Activated CD4-positive, alpha-beta T cell treated with anti-CD3 and anti-CD28 coated beads, Interleukin-2, amount 10 ng/mL, durations not matched to agents 7 days and 5 days (primary cell): ENCODE data around the gene UBQLN2. TPM values are rescaled to one million over a fixed set of nuclear protein-coding genes. Genes with fewer than 3 reads are reported as not detected.
"Not testable (repeated sequence)": the region's sequence is repeated elsewhere in the genome, so short reads cannot be mapped to it uniquely, and the experiment has no call there.

Experiments
- CTCF ChIA-PET: fragments of 350-600 bp; sonication (Branson Sonifier 250); formaldehyde crosslinking; loops from one replicate; lab custom pipeline; 2021; ENCODE audit warnings: antibody characterized with exemption; lab: Charles Lee
- POLR2A ChIA-PET: fragments of 350-600 bp; sonication (Branson Sonifier 250); formaldehyde crosslinking; loops from one replicate; lab custom pipeline; 2021; ENCODE audit warnings: antibody characterized with exemption; lab: Charles Lee
- DNase-seq: peaks from one replicate; pipeline ENCODE4 v3.0.0-alpha.2; 2020
- H3K27ac Mint-ChIP-seq: one replicate; pipeline ENCODE4 v1.8.0; 2021; ENCODE audit warnings: mild to moderate bottlenecking, moderate library complexity, mixed read lengths
- H3K27me3 Mint-ChIP-seq: one replicate; pipeline ENCODE4 v1.8.0; 2021; ENCODE audit warnings: mixed read lengths
- H3K36me3 Mint-ChIP-seq: one replicate; pipeline ENCODE4 v1.8.0; 2021; ENCODE audit warnings: low read depth, mixed read lengths
- H3K4me1 Mint-ChIP-seq: one replicate; pipeline ENCODE4 v1.8.0; 2021; ENCODE audit warnings: mixed read lengths
- H3K4me3 Mint-ChIP-seq: one replicate; pipeline ENCODE4 v1.8.0; 2021; ENCODE audit warnings: mild to moderate bottlenecking, moderate library complexity, mixed read lengths
- H3K9me3 Mint-ChIP-seq: one replicate; pipeline ENCODE4 v1.8.0; 2021; ENCODE audit warnings: mixed read lengths
- total RNA-seq, 2 experiments: library from RNA; stranded (reverse); gene quantifications; one replicate each; pipeline ENCODE4 v1.2.3, GENCODE V29; 2021

Gene UBQLN2
- total RNA-seq, 2 experiments from 2014 or later: 50.6 to 59.7 TPM

- H3K9me3 Mint-ChIP-seq: peaks cover 22% of the 10 kb centered on the region
- no peaks in the 10 kb centered on the region for H3K27me3 Mint-ChIP-seq
- no peak for DNase-seq
- ChIA-PET POLR2A (no interaction called here), CTCF (interaction anchor here (1.0 kb wide), 1 partner anchor 152 kb away, joined by 3 read pairs; no protein-coding TSS in a partner anchor)
- H3K36me3 Mint-ChIP-seq: peaks cover 62% of the 10 kb centered on the region
- peaks cover 48% of the 10 kb centered on the region for H3K4me1 Mint-ChIP-seq
- H3K4me3 Mint-ChIP-seq: no peak overlapping the region
- H3K27ac Mint-ChIP-seq: no peak overlapping the region
These were observed 11.4 kb downstream of the UBQLN2 start for GRCh38 chrX:56574861-56575260.

DNA sequence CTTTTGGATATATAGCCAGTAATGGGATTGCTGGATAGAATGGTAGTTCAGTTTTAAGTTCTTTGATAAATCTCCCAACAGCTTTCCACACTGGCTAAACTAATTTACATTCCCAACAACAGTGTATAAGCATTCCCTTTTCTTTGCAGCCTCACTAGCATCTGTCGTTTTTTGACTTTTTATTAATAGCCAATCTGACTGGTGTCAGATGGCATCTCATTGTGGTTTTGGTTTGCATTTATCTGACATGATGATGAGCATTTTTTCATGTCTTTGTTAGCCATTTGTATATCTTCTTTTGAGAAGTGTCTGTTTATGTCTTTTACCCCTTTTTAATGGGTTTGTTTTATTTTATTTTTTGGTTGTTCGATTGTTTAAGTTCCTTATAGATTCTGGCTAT, 13.3 kb downstream of the UBQLN2 start:
- H3K4me3 Mint-ChIP-seq: no peak overlapping the region
- H3K27ac Mint-ChIP-seq: no peak overlapping the region
- H3K36me3 Mint-ChIP-seq: peaks cover 66% of the 10 kb centered on the region
- peaks cover 42% of the 10 kb centered on the region for H3K4me1 Mint-ChIP-seq
- no peaks in the 10 kb centered on the region for H3K27me3 Mint-ChIP-seq
- no peak for DNase-seq
- POLR2A ChIA-PET: no interaction called here
- H3K9me3 Mint-ChIP-seq: peaks cover 32% of the 10 kb centered on the region
- CTCF ChIA-PET: no interaction called here

DNA sequence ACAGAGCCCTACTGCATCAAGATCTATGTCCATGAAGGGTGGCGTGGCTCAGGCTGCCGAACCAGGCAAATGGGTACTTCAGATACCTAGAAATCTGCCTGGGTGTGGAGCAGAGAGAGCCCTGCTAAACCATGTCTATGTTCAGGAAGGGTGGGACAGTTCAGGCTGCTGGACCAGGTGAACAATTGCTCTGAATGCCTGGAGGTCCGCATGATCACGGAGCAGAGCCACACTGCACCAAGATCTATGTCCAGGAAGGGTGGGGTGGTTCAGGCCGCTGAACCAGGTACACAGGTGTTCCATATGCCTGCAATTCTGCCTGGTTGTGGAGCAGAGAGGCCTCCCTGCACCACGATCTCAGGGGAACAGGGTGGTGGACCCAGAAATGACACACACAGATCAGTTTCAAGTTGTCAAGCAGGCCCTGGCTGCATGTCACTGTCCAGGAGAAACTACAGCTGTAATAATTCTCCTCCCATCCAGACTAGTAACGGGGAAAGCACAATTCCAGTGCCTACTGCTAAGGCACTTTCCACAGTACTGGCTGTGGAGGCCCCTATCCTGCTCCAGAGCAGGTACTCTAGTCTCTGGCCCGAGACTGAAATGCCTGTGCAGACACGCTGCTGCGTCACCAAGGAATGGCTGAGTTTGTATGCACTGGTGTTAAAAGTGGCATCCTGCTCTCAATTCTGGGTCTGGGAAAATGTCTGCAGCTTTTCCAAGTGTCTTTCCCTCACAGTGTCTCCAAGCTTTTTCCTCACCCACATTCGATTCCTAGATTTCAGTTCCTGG, 25.2 kb downstream of the UBQLN2 start:
- H3K27me3 Mint-ChIP-seq: no peaks in the 10 kb centered on the region
- H3K27ac Mint-ChIP-seq: no peak overlapping the region
- no peak overlapping the region for H3K4me3 Mint-ChIP-seq
- ChIA-PET CTCF (no interaction called here), POLR2A (no interaction called here)
- H3K9me3 Mint-ChIP-seq: peaks cover 21% of the 10 kb centered on the region
- H3K4me1 Mint-ChIP-seq: peaks cover 2% of the 10 kb centered on the region
- no peak for DNase-seq
- H3K36me3 Mint-ChIP-seq: peaks cover 55% of the 10 kb centered on the region

GRCh38 chrX:56591830-56592229, 28.4 kb downstream of the UBQLN2 start:
- H3K4me3 Mint-ChIP-seq, H3K27me3 Mint-ChIP-seq, DNase-seq, POLR2A ChIA-PET, H3K27ac Mint-ChIP-seq, CTCF ChIA-PET: not testable (repeated sequence)
- H3K4me1 Mint-ChIP-seq: peaks cover 12% of the 10 kb centered on the region
- H3K36me3 Mint-ChIP-seq: peaks cover 61% of the 10 kb centered on the region
- H3K9me3 Mint-ChIP-seq: peaks cover 35% of the 10 kb centered on the region

DNA sequence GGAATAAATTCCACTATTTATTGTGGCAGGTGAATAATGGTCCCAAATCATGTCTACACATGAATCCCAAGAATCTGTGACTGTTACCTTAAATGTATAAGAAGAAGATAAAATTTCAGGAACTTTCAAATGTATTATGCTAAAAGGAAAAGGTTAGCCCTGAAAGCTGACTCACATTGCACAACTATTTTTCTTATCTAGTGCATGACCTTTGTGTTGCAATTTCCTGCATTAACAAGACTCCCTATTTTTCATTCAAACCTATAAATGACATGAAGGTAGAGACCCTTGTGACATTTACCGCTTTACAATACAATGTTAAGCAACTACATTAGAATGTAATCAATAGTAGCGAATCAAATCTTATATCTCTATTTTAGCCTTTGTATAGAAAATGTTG, 36.7 kb downstream of the UBQLN2 start:
- Mint-ChIP-seq H3K4me1 (peaks cover 3% of the 10 kb centered on the region), H3K4me3 (no peak overlapping the region), H3K36me3 (peaks cover 20% of the 10 kb centered on the region), H3K9me3 (peaks cover 22% of the 10 kb centered on the region), H3K27ac (no peak overlapping the region), H3K27me3 (no peaks in the 10 kb centered on the region)
- no peak for DNase-seq
- POLR2A ChIA-PET: no interaction called here
- CTCF ChIA-PET: no interaction called here

- no peak for DNase-seq
- peaks cover 15% of the 10 kb centered on the region for H3K9me3 Mint-ChIP-seq
- CTCF ChIA-PET: no interaction called here
- no peak overlapping the region for H3K27ac Mint-ChIP-seq
- H3K27me3 Mint-ChIP-seq: no peaks in the 10 kb centered on the region
- POLR2A ChIA-PET: no interaction called here
- H3K4me3 Mint-ChIP-seq: no peak overlapping the region
- no peaks in the 10 kb centered on the region for H3K4me1 Mint-ChIP-seq
- peaks cover 13% of the 10 kb centered on the region for H3K36me3 Mint-ChIP-seq
These were observed 37.6 kb downstream of the UBQLN2 start for GRCh38 chrX:56600987-56601386.

DNA sequence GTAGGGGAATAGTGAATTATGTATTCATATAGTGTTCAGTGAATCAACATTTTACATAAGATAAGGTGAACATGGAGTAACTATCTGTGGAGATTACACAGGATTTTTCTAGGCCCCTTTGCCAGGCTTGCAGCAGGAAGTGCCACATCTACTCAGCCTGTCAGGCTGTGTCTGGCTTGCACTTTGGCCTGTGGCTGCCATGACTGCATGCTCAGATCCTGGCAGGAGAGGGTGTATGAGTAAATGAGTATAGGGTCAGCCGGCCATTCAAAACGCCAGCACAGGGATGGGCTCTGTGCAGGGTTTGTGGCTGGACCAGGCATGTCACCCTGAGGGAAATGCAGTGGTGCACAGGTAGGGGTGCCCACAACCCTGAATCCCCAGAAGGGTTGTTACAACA, 51.9 kb downstream of the UBQLN2 start:
- ChIA-PET CTCF (no interaction called here), POLR2A (no interaction called here)
- no peak overlapping the region for H3K4me3 Mint-ChIP-seq
- no peak for DNase-seq
- H3K9me3 Mint-ChIP-seq: no peaks in the 10 kb centered on the region
- H3K27me3 Mint-ChIP-seq: no peaks in the 10 kb centered on the region
- H3K4me1 Mint-ChIP-seq: no peaks in the 10 kb centered on the region
- no peak overlapping the region for H3K27ac Mint-ChIP-seq
- peaks cover 5% of the 10 kb centered on the region for H3K36me3 Mint-ChIP-seq

Other genes with a start within 250 kb of the UBQLN2 start
- 10 to 100 TPM; 41.1 to 44.2 TPM for gene NBDY, start 165.6 kb downstream of the UBQLN2 start, total RNA-seq